GM12878 (cell line): Measurements from ENCODE around the gene FGFBP3. TPM values are rescaled to one million over a fixed set of nuclear protein-coding genes. Genes with fewer than 3 reads are reported as not detected.

Experiments
- ATAC-seq: fragments of 200-7000 bp; cut with Tn5 transposase; 3 replicates; pipeline ENCODE4 v1.9.1; 2020; ENCODE audit warnings: mild to moderate bottlenecking, moderate library complexity
- BruUV-seq: library from RNA; stranded (reverse); fragments of 400-500 nt; replicated peaks from 2 replicates; lab custom pipeline; 2021; lab: Mats Ljungman, UMichigan
- CTCF ChIA-PET: fragments of 300-600 bp; sonication (Branson Sonifier 250); formaldehyde crosslinking; extraction: SDS; loops from one replicate; lab custom pipeline; 2021; ENCODE audit warnings: inconsistent platforms; lab: Yijun Ruan, JAX
- POLR2A ChIA-PET: fragments of 350-600 bp; formaldehyde crosslinking; extraction: SDS; loops from one replicate; lab custom pipeline; 2021; ENCODE audit warnings: inconsistent platforms; lab: Charles Lee
- RAD21 ChIA-PET: fragments of 300-600 bp; sonication (Branson Sonifier 250); formaldehyde crosslinking; loops from one replicate; lab custom pipeline; 2023; ENCODE audit warnings: antibody characterized with exemption; ENCODE audit not compliant: unreplicated experiment; lab: Charles Lee
- SMC1A ChIA-PET: fragments of 300-600 bp; sonication (Branson Sonifier 250); formaldehyde crosslinking; loops from one replicate; lab custom pipeline; 2023; ENCODE audit not compliant: unreplicated experiment, uncharacterized antibody; lab: Charles Lee
- DNase-seq: peaks from one replicate; pipeline ENCODE4 v3.0.0-alpha.2; 2011; ENCODE audit warnings: low read depth, low spot score
- FAIRE-seq: peaks from 3 replicates; lab custom pipeline; 2011; peaks lifted over from hg19 to GRCh38; lab: Jason Lieb, UNC
- H2AFZ ChIP-seq: 2 replicates; pipeline ENCODE4 v1.6.0; 2011; ENCODE audit warnings: low read depth, low read length, control low read depth; ENCODE audit not compliant: control insufficient read depth
- H3K27ac ChIP-seq: 2 replicates; pipeline ENCODE4 v1.5.1; 2011; ENCODE audit warnings: control low read depth; ENCODE audit not compliant: control insufficient read depth, insufficient read depth
- H3K27me3 ChIP-seq, 2 experiments: replicated peaks in 1 of 2; 2 replicates each; pipeline versions ENCODE4 v1.6.0 to v1.6.1; 2011; ENCODE audit warnings: low read length in 1 of 2; ENCODE audit not compliant: control insufficient read depth in 2 of 2, insufficient read depth in 2 of 2
- H3K36me3 ChIP-seq, 2 experiments: 2 replicates each; pipeline ENCODE4 v1.5.1; 2011; ENCODE audit warnings: low read length in 1 of 2; ENCODE audit not compliant: control insufficient read depth in 2 of 2, insufficient read depth in 2 of 2
- H3K4me1 ChIP-seq: 2 replicates; pipeline ENCODE4 v1.6.1; 2011; ENCODE audit warnings: mild to moderate bottlenecking, low read length, moderate library complexity, mixed read lengths; ENCODE audit not compliant: control insufficient read depth, insufficient read depth
- H3K4me2 ChIP-seq: 2 replicates; pipeline ENCODE4 v1.6.0; 2011; ENCODE audit warnings: control low read depth; ENCODE audit not compliant: control insufficient read depth, insufficient read depth
- H3K4me3 ChIP-seq: fragments of 200-600 bp; sonication (generic); 2 replicates; pipeline ENCODE4 v1.5.1; 2016
- H3K79me2 ChIP-seq: 2 replicates; pipeline ENCODE4 v1.6.0; 2011; ENCODE audit warnings: low read length; ENCODE audit not compliant: control insufficient read depth, insufficient read depth
- H3K9ac ChIP-seq: 2 replicates; pipeline ENCODE4 v1.8.0; 2011; ENCODE audit warnings: low read length, control low read depth, mixed read lengths; ENCODE audit not compliant: control insufficient read depth, insufficient read depth
- H3K9me3 ChIP-seq: replicated peaks from 3 replicates; pipeline ENCODE4 v1.5.1; 2011; ENCODE audit warnings: mild to moderate bottlenecking, low read length; ENCODE audit not compliant: control insufficient read depth, insufficient read depth
- H4K20me1 ChIP-seq: 2 replicates; pipeline ENCODE4 v1.6.0; 2011; ENCODE audit not compliant: control insufficient read depth, insufficient read depth
- ASH2L ChIP-seq: fragments of 300-600, 200-600 bp; sonication (generic); IDR thresholded peaks from 2 replicates; pipeline ENCODE4 v1.6.1; 2017; ENCODE audit warnings: low read depth, mild to moderate bottlenecking, borderline replicate concordance
- BMI1 ChIP-seq: fragments of 450-650 bp; IDR thresholded peaks from 2 replicates; pipeline ENCODE4 v1.6.1; 2016; ENCODE audit warnings: mild to moderate bottlenecking, moderate library complexity, borderline replicate concordance
- CBX5 ChIP-seq: sonication (generic); IDR thresholded peaks from 2 replicates; pipeline ENCODE4 v1.6.1; 2016; ENCODE audit warnings: low read depth, moderate library complexity, mild to moderate bottlenecking, inconsistent platforms
- EED ChIP-seq: sonication (generic); IDR thresholded peaks from 2 replicates; pipeline ENCODE4 v1.6.1; 2016; ENCODE audit warnings: antibody characterized with exemption, low read depth
- ELK1 ChIP-seq: IDR thresholded peaks from 2 replicates; pipeline ENCODE4 v1.6.1; 2012; ENCODE audit warnings: low read depth, low read length, improper control_type of control experiment
- FOXM1 ChIP-seq: IDR thresholded peaks from 2 replicates; pipeline ENCODE4 v1.6.1; 2012; ENCODE audit warnings: low read depth, mild to moderate bottlenecking, inconsistent platforms, low read length, moderate library complexity
- HDAC2 ChIP-seq: fragments of 200-600 bp; sonication (generic); IDR thresholded peaks from 2 replicates; pipeline ENCODE4 v1.6.1; 2017
- HDAC6 ChIP-seq: fragments of 200-600 bp; sonication (generic); IDR thresholded peaks from one replicate; pipeline ENCODE4 v1.8.0; 2017; ENCODE audit warnings: antibody characterized with exemption; ENCODE audit not compliant: unreplicated experiment
- IKZF1 ChIP-seq: fragments of 450-650 bp; conservative IDR thresholded peaks from 2 replicates; pipeline ENCODE4 v1.6.1; 2017; ENCODE audit warnings: antibody characterized with exemption, mild to moderate bottlenecking
- JUND ChIP-seq: IDR thresholded peaks from 2 replicates; pipeline ENCODE4 v1.6.1; 2012; ENCODE audit warnings: low read depth, mild to moderate bottlenecking, low read length, improper control_type of control experiment, moderate library complexity
- KLF5 ChIP-seq: fragments of 450-650 bp; IDR thresholded peaks from 2 replicates; pipeline ENCODE4 v1.6.1; 2014; ENCODE audit warnings: mild to moderate bottlenecking; ENCODE audit not compliant: partially characterized antibody
- MYC ChIP-seq: IDR thresholded peaks from 2 replicates; pipeline ENCODE4 v1.6.1; 2011; ENCODE audit warnings: mild to moderate bottlenecking, low read length, moderate library complexity, inconsistent platforms; ENCODE audit not compliant: insufficient read depth, insufficient replicate concordance, insufficient read length, severe bottlenecking
- NFXL1 ChIP-seq: fragments of 450-650 bp; IDR thresholded peaks from 2 replicates; pipeline ENCODE4 v1.6.1; 2017; ENCODE audit warnings: antibody characterized with exemption, mild to moderate bottlenecking, borderline replicate concordance
- SIN3A ChIP-seq: IDR thresholded peaks from 2 replicates; pipeline ENCODE4 v1.6.1; 2012; ENCODE audit warnings: low read depth, low read length, improper control_type of control experiment
- YY1 ChIP-seq: IDR thresholded peaks from 2 replicates; pipeline ENCODE4 v1.6.1; 2011; ENCODE audit warnings: low read depth, mild to moderate bottlenecking, low read length
- ZNF384 ChIP-seq: IDR thresholded peaks from 2 replicates; pipeline ENCODE4 v1.6.1; 2012; ENCODE audit warnings: low read depth, mild to moderate bottlenecking, low read length, improper control_type of control experiment, borderline replicate concordance
- WGBS: methylation state at CpG from one replicate; pipeline ENCODE4 v1.1.6; 2016; ENCODE audit warnings: low lambda C conversion rate; ENCODE audit not compliant: insufficient replicate concordance, insufficient coverage; ENCODE audit errors: missing lambda C conversion rate; 5-methylcytosine and 5-hydroxymethylcytosine counted together
- in situ Hi-C: fragments of 300-500 bp; cut with MboI; formaldehyde crosslinking; loops from 9 replicates; pipeline ENCODE4 v1.14.3; 2018; ENCODE audit warnings: mixed read lengths
- intact Hi-C: fragments of 100-400 bp; cut with micrococcal nuclease; formaldehyde crosslinking; loops from one replicate; pipeline ENCODE4 v1.14.2; 2022; ENCODE audit not compliant: unreplicated experiment
- polyA plus RNA-seq, 11 experiments: library from polyadenylated mRNA; depleted of rRNA in 4 of 11; unstranded in 6 of 11; stranded (reverse) in 5 of 11; fragments of >200 nt; fragmentation: Nextera tagmentation in 4 of 11; fragmentation: Illumina TruSeq in 1 of 11; extraction: Ambion mirVana in 4 of 11; extraction: Trizol in 1 of 11; gene quantifications; 1 replicate in 1 of 11; 2 replicates in 10 of 11; pipeline versions ENCODE4 v1.2.1 to v1.2.3, GENCODE V29; 2011 to 2016; ENCODE audit warnings: inconsistent platforms in 2 of 11, missing spikeins in 2 of 11, low read depth in 1 of 11
- total RNA-seq, 4 experiments: library from RNA; depleted of rRNA in 3 of 4; stranded (reverse); fragments of >200 nt in 3 of 4; fragmentation: Illumina TruSeq in 1 of 4; extraction: Trizol in 1 of 4; gene quantifications; 2 replicates each; pipeline versions ENCODE4 v1.2.1 to v1.2.3, GENCODE V29; 2013 to 2021

Gene FGFBP3
- total and polyA plus RNA-seq, 10 of the 15 experiments (the other 5 are each of a cell fraction or from before 2014, with no cell fraction given) = 0.08 to 1.0 (median 0.23) TPM

- no peak for TF ChIP-seq NFXL1
- no peak for TF ChIP-seq FOXM1
- TF ChIP-seq ZNF384 = no peak
- no peak for TF ChIP-seq KLF5
- 0 out of 2 replicates have a peak, but pooled peaks have one; percentile 55 for TF ChIP-seq CBX5
- Histone ChIP-seq H3K4me1 (no peaks in the 10 kb centered on the region), H3K4me2 (no peak overlapping the region), H3K4me3 (no peak overlapping the region), H3K36me3 (no peaks in the 10 kb centered on the region), H3K9ac (no peak overlapping the region), H2AFZ (no peak overlapping the region), H4K20me1 (no peaks in the 10 kb centered on the region), H3K9me3 (no peaks in the 10 kb centered on the region; the same call in 2 of the 3 replicates), H3K79me2 (peaks cover 14% of the 10 kb centered on the region), H3K27ac (no peak overlapping the region), H3K27me3 (no peaks in the 10 kb centered on the region; a peak in 1 of 4 replicates)
- ChIA-PET POLR2A (no interaction called here), CTCF (interaction anchor here (3.2 kb wide), 1 partner anchor 12 kb away, joined by 9 read pairs; no protein-coding TSS in a partner anchor), SMC1A (no interaction called here), RAD21 (no interaction called here)
- WGBS = 95% methylated on average over 1 of the region's 1 CpG
- DNase-seq (no peak), ATAC-seq (no peak), FAIRE-seq (no peak)
- BruUV-seq = no TSS peak
- intact Hi-C loops = no loop called here
- in situ Hi-C loops = loop anchor here (5.0 to 25.0 kb wide), 3 partner anchors 532 to 1032 kb away; no protein-coding TSS in a partner anchor
Observed at GRCh38 chr10:91919651-91920050, 10.4 kb upstream of the FGFBP3 start.

GRCh38 chr10:91910467-91910866, 1.2 kb upstream of the FGFBP3 start:
- no peaks in the 10 kb centered on the region for H4K20me1 ChIP-seq
- no peak overlapping the region for H3K27ac ChIP-seq
- H3K4me3 ChIP-seq = no peak overlapping the region
- BruUV-seq = no TSS peak
- no peak for ATAC-seq
- no peak for FAIRE-seq
- H3K4me1 ChIP-seq = no peaks in the 10 kb centered on the region; the same call in 1 of the 2 replicates
- no peaks in the 10 kb centered on the region for H3K9me3 ChIP-seq
- 78% methylated on average over 4 of the region's 4 CpGs for WGBS
- ChIA-PET SMC1A (no interaction called here), RAD21 (interaction anchor here (4.3 kb wide), 1 partner anchor 151 kb away, joined by 33 read pairs; no protein-coding TSS in a partner anchor), CTCF (interaction anchor here (0.8 to 1.2 kb wide), 3 partner anchors 152 to 612 kb away, joined by 3 to 5 read pairs (median 4); no protein-coding TSS in a partner anchor), POLR2A (interaction anchor here (0.6 to 0.7 kb wide), 4 partner anchors 12 to 866 kb away, joined by 3 to 4 read pairs (median 4); no protein-coding TSS in a partner anchor)
- TF ChIP-seq NFXL1 = no peak
- no peak for TF ChIP-seq ASH2L
- no peak for TF ChIP-seq BMI1
- no peak for TF ChIP-seq IKZF1
- no peak for TF ChIP-seq JUND
- no peak for TF ChIP-seq HDAC2
- TF ChIP-seq EED = no peak
- no peak for TF ChIP-seq MYC
- no peak for TF ChIP-seq SIN3A
- no peak for TF ChIP-seq YY1
- TF ChIP-seq ELK1 = no peak
- no peak for TF ChIP-seq HDAC6
- no peaks in the 10 kb centered on the region; a peak in 1 of 4 replicates for H3K27me3 ChIP-seq
- in situ Hi-C loops = loop anchor here (25.0 kb wide), 2 partner anchors 523 to 1023 kb away; no protein-coding TSS in a partner anchor
- intact Hi-C loops = no loop called here
- H3K4me2 ChIP-seq = no peak overlapping the region
- DNase-seq = no peak
- H3K9ac ChIP-seq = no peak overlapping the region
- no peaks in the 10 kb centered on the region for H3K79me2 ChIP-seq
- H3K36me3 ChIP-seq = no peaks in the 10 kb centered on the region
- no peak overlapping the region for H2AFZ ChIP-seq
